ENCODE data around the gene SMG6.

- TF ChIP-seq CTCF (IDR thresholded peaks at IDR 0.05), result no peak
- TF ChIP-seq POLR2A (IDR thresholded peaks at IDR 0.05), result no peak
Measured at GRCh38 chr17:2190014-2190413, 113.6 kb downstream of the SMG6 start.
